K562 (cell line): ENCODE results near the gene SLC25A31. TPM values are rescaled to one million over a fixed set of nuclear protein-coding genes. Genes with fewer than 3 reads are reported as not detected.

Source experiments
- ATAC-seq: fragments of 200-7000 bp; cut with Tn5 transposase; 3 replicates; pipeline ENCODE4 v1.9.1; 2020; ENCODE audit warnings: moderate library complexity
- BruUV-seq: library from RNA; stranded (reverse); fragments of 400-500 nt; replicated peaks from 2 replicates; lab custom pipeline; 2021; lab: Mats Ljungman, UMichigan
- CTCF ChIA-PET: fragments of 300-600 bp; formaldehyde crosslinking; extraction: SDS; loops from one replicate; lab custom pipeline; 2021; ENCODE audit warnings: low intra/inter-chr PET ratio; lab: Yijun Ruan, JAX
- POLR2A ChIA-PET: fragments of 300-600, 350-650 bp; sonication (Branson Sonifier 250); formaldehyde crosslinking; extraction: SDS; loops from one replicate; lab custom pipeline; 2021; ENCODE audit warnings: antibody characterized with exemption, inconsistent platforms; lab: Yijun Ruan, JAX
- DNase-seq, 4 experiments: peaks; one replicate each; pipeline versions ENCODE4 v3.0.0 to v3.0.0-alpha.2; 2011 to 2018; ENCODE audit warnings: low spot score in 3 of 4, mixed read lengths in 3 of 4; ENCODE audit errors: extremely low read depth in 1 of 4
- FAIRE-seq: peaks from 2 replicates; lab custom pipeline; 2011; peaks lifted over from hg19 to GRCh38; lab: Jason Lieb, UNC
- H2AFZ ChIP-seq: 2 replicates; pipeline ENCODE4 v1.6.0; 2011; ENCODE audit warnings: low read depth, low read length, control low read depth, inconsistent platforms
- H3K27ac ChIP-seq: fragments of 200-600 bp; 3 replicates; pipeline ENCODE4 v1.8.0; 2011; ENCODE audit warnings: low read depth, mild to moderate bottlenecking, control low read depth, inconsistent platforms, low read length, moderate library complexity, mixed read lengths; ENCODE audit errors: extremely low read depth
- H3K27me3 ChIP-seq, 2 experiments: fragments of 300-600 bp in 1 of 2; 2 replicates in 1 of 2; 3 replicates in 1 of 2; pipeline versions ENCODE4 v1.6.0 to v1.8.0; 2011; ENCODE audit warnings: inconsistent platforms in 2 of 2, low read length in 2 of 2, mild to moderate bottlenecking in 1 of 2, mixed read lengths in 1 of 2, moderate library complexity in 1 of 2; ENCODE audit not compliant: control insufficient read depth in 2 of 2, insufficient read depth in 2 of 2
- H3K36me3 ChIP-seq: fragments of 300-600 bp; 3 replicates; pipeline ENCODE4 v1.8.0; 2011; ENCODE audit warnings: mild to moderate bottlenecking, low read length, inconsistent platforms; ENCODE audit not compliant: control insufficient read depth, insufficient read depth
- H3K4me1 ChIP-seq, 2 experiments: fragments of 200-600 bp in 1 of 2; replicated peaks in 1 of 2; 2 replicates in 1 of 2; 3 replicates in 1 of 2; pipeline versions ENCODE4 v1.5.1 to v1.8.0; 2011; ENCODE audit warnings: inconsistent platforms in 2 of 2, low read length in 2 of 2, mild to moderate bottlenecking in 1 of 2, mixed read lengths in 1 of 2, moderate library complexity in 1 of 2; ENCODE audit not compliant: control insufficient read depth in 2 of 2, insufficient read depth in 2 of 2
- H3K4me2 ChIP-seq: 2 replicates; pipeline ENCODE4 v1.6.1; 2011; ENCODE audit warnings: low read length, control low read depth, inconsistent platforms, mixed read lengths; ENCODE audit not compliant: insufficient read depth
- H3K4me3 ChIP-seq: fragments of 200-600 bp; sonication (generic), shearing (Covaris generic); 2 replicates; pipeline ENCODE4 v1.5.1; 2016; ENCODE audit warnings: control low read depth, inconsistent platforms
- H3K79me2 ChIP-seq: fragments of 200-600 bp; 3 replicates; pipeline ENCODE4 v1.8.0; 2011; ENCODE audit warnings: low read length, inconsistent platforms; ENCODE audit not compliant: control insufficient read depth, insufficient read depth
- H3K9ac ChIP-seq, 2 experiments: 2 replicates each; pipeline versions ENCODE4 v1.6.0 to v1.6.1; 2011; ENCODE audit warnings: low read depth in 2 of 2, low read length in 2 of 2, control low read depth in 1 of 2, inconsistent platforms in 1 of 2, mild to moderate bottlenecking in 1 of 2, mixed read lengths in 1 of 2; ENCODE audit not compliant: insufficient read depth in 1 of 2
- H3K9me1 ChIP-seq: one replicate; pipeline ENCODE4 v1.6.0; 2011; ENCODE audit warnings: inconsistent platforms, mild to moderate bottlenecking, low read length, moderate library complexity; ENCODE audit not compliant: control insufficient read depth, insufficient read depth
- H3K9me3 ChIP-seq: replicated peaks from 2 replicates; pipeline ENCODE4 v1.5.1; 2011; ENCODE audit warnings: low read depth, low read length, inconsistent platforms; ENCODE audit not compliant: control insufficient read depth, insufficient read depth
- H4K20me1 ChIP-seq: replicated peaks from 2 replicates; pipeline ENCODE4 v1.6.1; 2011; ENCODE audit warnings: low read length, inconsistent platforms, mixed read lengths; ENCODE audit not compliant: control insufficient read depth, insufficient read depth
- CBX3 ChIP-seq, 2 experiments: IDR thresholded peaks; 1 replicate in 1 of 2; 2 replicates in 1 of 2; pipeline ENCODE4 v1.6.1; 2012; ENCODE audit warnings: inconsistent platforms in 2 of 2, low read length in 2 of 2, borderline replicate concordance in 1 of 2, control low read depth in 1 of 2
- CEBPB ChIP-seq: fragments of 450-650 bp; IDR thresholded peaks from 2 replicates; pipeline ENCODE4 v1.6.1; 2016; ENCODE audit warnings: missing genetic modification characterization, missing compliant biosample characterization
- FOXM1 ChIP-seq, 2 experiments: fragments of 450-650 bp in 1 of 2; sonication (generic) in 1 of 2; formaldehyde crosslinking in 1 of 2; IDR thresholded peaks; 2 replicates each; pipeline versions ENCODE4 v1.6.1 to v1.9.0; 2017 to 2022; ENCODE audit warnings: low read depth in 2 of 2, mild to moderate bottlenecking in 2 of 2, missing genetic modification reagents in 1 of 2, moderate library complexity in 1 of 2
- MYBL2 ChIP-seq, 2 experiments: fragments of 450-650 bp in 1 of 2; sonication (generic) in 1 of 2; formaldehyde crosslinking in 1 of 2; IDR thresholded peaks; 2 replicates each; pipeline versions ENCODE4 v1.6.1 to v1.8.1; 2017 to 2022; ENCODE audit warnings: borderline replicate concordance in 1 of 2, inconsistent platforms in 1 of 2, low read depth in 1 of 2, mild to moderate bottlenecking in 1 of 2, missing genetic modification reagents in 1 of 2, moderate library complexity in 1 of 2
- RBM14 ChIP-seq: fragments of 200-400 bp; formaldehyde crosslinking; IDR thresholded peaks from 2 replicates; pipeline ENCODE4 v1.6.1; 2018; ENCODE audit warnings: low read depth, mild to moderate bottlenecking, low read length, moderate library complexity, borderline replicate concordance; ENCODE audit not compliant: insufficient read depth
- SNIP1 ChIP-seq: fragments of 450-650 bp; IDR thresholded peaks from 2 replicates; pipeline ENCODE4 v1.7.1; 2017; ENCODE audit warnings: low read depth, mild to moderate bottlenecking
- ZNF23 ChIP-seq: fragments of 250-450 bp; sonication (Bioruptor Pico); IDR thresholded peaks from 2 replicates; pipeline ENCODE4 v1.4.0; 2020; ENCODE audit warnings: mild to moderate bottlenecking
- ZNF239 ChIP-seq: fragments of 250-450 bp; sonication (Bioruptor Pico); IDR thresholded peaks from 2 replicates; pipeline ENCODE4 v1.4.0; 2020; ENCODE audit warnings: mild to moderate bottlenecking
- WGBS: fragments of 100-300 bp; shearing (Covaris generic); methylation state at CpG from one replicate; pipeline ENCODE4 v1.1.6; 2016; ENCODE audit warnings: low coverage, mixed read lengths; ENCODE audit not compliant: insufficient coverage; ENCODE audit errors: missing lambda C conversion rate; 5-methylcytosine and 5-hydroxymethylcytosine counted together
- in situ Hi-C: fragments of 300-500 bp; cut with MboI; formaldehyde crosslinking; loops from 4 replicates; pipeline ENCODE4 v1.15.0; 2018; ENCODE audit warnings: inconsistent platforms, mixed read lengths
- intact Hi-C: fragments of 100-400 bp; cut with micrococcal nuclease; formaldehyde crosslinking; loops from 2 replicates; pipeline ENCODE4 v1.14.2; 2022
- polyA plus RNA-seq, 8 experiments: library from polyadenylated mRNA; depleted of rRNA in 4 of 8; stranded (reverse) in 5 of 8; unstranded in 3 of 8; fragments of >200 nt; fragmentation: Nextera tagmentation in 2 of 8; fragmentation: Illumina TruSeq in 1 of 8; extraction: Ambion mirVana in 2 of 8; extraction: Trizol in 1 of 8; gene quantifications; 2 replicates each; pipeline versions ENCODE4 v1.2.1 to v1.2.3, GENCODE V29; 2011 to 2014; ENCODE audit warnings: inconsistent platforms in 1 of 8, missing spikeins in 1 of 8
- total RNA-seq, 7 experiments: library from RNA; depleted of rRNA in 6 of 7; stranded (reverse); fragments of >200 nt in 6 of 7; fragmentation: Illumina TruSeq in 2 of 7; extraction: Trizol in 2 of 7; gene quantifications; 2 replicates each; pipeline versions ENCODE4 v1.2.1 to v1.2.3, GENCODE V29; 2011 to 2021; ENCODE audit warnings: low replicate concordance in 1 of 7
- TF ChIP-seq, protein P1 (sequence below), 2 experiments: fragments of 450-650 bp in 1 of 2; sonication (generic) in 1 of 2; formaldehyde crosslinking in 1 of 2; IDR thresholded peaks in 1 of 2; conservative IDR thresholded peaks in 1 of 2; 2 replicates each; pipeline versions ENCODE4 v1.6.1 to v1.8.1; 2016 to 2023; ENCODE audit warnings: mild to moderate bottlenecking in 2 of 2, moderate library complexity in 2 of 2, inconsistent platforms in 1 of 2, missing genetic modification reagents in 1 of 2
- TF ChIP-seq, protein P2 (sequence below): fragments of 450-650 bp; IDR thresholded peaks from one replicate; pipeline ENCODE4 v1.6.1; 2018; ENCODE audit warnings: mild to moderate bottlenecking, moderate library complexity; ENCODE audit not compliant: partially characterized antibody
- TF ChIP-seq, protein P3 (sequence below): fragments of 450-650 bp; IDR thresholded peaks from 2 replicates; pipeline ENCODE4 v1.6.1; 2016
- TF ChIP-seq, protein P4 (sequence below): fragments of 450-650 bp; IDR thresholded peaks from 2 replicates; pipeline ENCODE4 v1.6.1; 2016; ENCODE audit warnings: missing biosample characterization, missing genetic modification characterization

Gene SLC25A31
- total and polyA plus RNA-seq, 9 of the 15 experiments (the other 6 are each of a cell fraction or from before 2014, with no cell fraction given), result 0.07 TPM; not detected in 8

DNA sequence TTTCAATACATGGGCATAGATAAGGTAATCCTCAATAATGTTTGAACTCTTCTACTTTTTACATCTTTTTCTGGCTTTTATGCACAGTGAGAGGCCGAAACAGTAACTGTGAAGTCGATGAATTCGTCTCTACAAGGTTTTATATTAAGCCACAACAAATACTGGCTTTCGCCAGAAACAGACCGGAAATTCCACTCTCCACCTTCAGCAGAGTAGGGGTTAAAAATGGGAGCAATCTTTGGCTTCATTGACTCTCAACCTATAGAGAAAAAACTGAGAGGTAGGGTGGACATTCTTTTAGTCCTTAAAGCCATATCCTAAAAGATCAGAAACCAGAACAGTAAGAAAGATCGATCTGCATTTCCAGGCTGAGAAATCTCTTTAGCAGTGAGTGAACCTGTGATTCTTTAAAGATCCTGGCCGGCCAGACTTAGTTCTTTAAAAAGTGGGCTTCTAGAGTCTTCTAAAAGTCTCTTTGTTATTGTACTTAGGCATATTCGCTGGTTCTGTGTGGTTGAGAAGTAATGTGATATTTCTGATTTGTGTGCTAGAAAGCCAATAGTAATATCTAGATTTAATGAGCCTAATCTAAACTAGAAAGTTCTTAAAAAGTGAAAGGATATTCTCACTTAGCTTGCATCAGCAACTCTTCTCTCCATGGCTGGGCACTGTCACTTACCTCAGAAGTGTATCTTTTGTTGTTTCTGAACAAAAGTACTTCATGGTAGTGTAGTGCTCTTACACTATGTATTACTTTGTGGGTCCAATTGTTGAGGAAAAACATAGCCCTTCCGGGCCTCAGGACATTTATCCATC lies 54.0 kb downstream of the SLC25A31 start (continued):
- TF ChIP-seq ZNF239 (no peak), ZNF23 (CRISPR knock-in tag) (no peak)
- TF ChIP-seq, protein P1, sequence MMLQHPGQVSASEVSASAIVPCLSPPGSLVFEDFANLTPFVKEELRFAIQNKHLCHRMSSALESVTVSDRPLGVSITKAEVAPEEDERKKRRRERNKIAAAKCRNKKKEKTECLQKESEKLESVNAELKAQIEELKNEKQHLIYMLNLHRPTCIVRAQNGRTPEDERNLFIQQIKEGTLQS (IDR thresholded peaks at IDR 0.05), result peak; percentile 15; the same call in 1 of the 2 replicates
- TF ChIP-seq, protein P1 (CRISPR knock-in tag; conservative IDR thresholded peaks at IDR 0.05), result no peak

DNA sequence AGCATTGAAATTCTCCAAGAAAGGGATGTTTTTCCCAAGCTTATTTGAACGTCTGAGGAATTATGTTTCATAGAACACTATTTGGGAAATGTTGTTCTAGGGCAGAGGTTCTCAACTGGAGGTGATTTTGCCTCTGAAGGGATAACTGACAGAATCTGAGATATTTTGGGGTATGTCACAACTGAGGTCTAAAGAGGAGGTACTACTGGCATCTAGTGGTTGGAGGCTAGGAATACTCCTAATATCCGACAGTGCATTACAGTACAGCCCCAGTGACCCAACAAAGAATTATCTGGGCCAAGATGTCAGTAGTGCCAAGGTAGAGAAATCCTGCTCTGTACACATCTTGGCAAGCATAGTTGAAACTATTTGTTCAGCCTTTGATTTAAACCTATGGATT lies 58.3 kb downstream of the SLC25A31 start:
- ATAC-seq (peak; percentile 69), FAIRE-seq (peak; percentile 29)
- intact Hi-C loops, result loop anchor here (1.0 kb wide), 1 partner anchor 183 kb away; no protein-coding TSS in a partner anchor
- TF ChIP-seq, protein P2, sequence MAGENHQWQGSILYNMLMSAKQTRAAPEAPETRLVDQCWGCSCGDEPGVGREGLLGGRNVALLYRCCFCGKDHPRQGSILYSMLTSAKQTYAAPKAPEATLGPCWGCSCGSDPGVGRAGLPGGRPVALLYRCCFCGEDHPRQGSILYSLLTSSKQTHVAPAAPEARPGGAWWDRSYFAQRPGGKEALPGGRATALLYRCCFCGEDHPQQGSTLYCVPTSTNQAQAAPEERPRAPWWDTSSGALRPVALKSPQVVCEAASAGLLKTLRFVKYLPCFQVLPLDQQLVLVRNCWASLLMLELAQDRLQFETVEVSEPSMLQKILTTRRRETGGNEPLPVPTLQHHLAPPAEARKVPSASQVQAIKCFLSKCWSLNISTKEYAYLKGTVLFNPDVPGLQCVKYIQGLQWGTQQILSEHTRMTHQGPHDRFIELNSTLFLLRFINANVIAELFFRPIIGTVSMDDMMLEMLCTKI, result no peak
- 0 out of 2 replicates have a peak, but pooled peaks have one; percentile 18 for TF ChIP-seq MYBL2 (IDR thresholded peaks at IDR 0.05; ENCODE audit: low read depth)
- no peak for TF ChIP-seq MYBL2 (CRISPR knock-in tag; IDR thresholded peaks at IDR 0.05; ENCODE audit: borderline replicate concordance)
- TF ChIP-seq SNIP1, result no peak
- peak; percentile 72 for TF ChIP-seq CEBPB
- TF ChIP-seq, protein P3, sequence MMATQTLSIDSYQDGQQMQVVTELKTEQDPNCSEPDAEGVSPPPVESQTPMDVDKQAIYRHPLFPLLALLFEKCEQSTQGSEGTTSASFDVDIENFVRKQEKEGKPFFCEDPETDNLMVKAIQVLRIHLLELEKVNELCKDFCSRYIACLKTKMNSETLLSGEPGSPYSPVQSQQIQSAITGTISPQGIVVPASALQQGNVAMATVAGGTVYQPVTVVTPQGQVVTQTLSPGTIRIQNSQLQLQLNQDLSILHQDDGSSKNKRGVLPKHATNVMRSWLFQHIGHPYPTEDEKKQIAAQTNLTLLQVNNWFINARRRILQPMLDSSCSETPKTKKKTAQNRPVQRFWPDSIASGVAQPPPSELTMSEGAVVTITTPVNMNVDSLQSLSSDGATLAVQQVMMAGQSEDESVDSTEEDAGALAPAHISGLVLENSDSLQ, result 0 out of 2 replicates have a peak, but pooled peaks have one; percentile 12
- no peak for TF ChIP-seq RBM14
- TF ChIP-seq, protein P4, sequence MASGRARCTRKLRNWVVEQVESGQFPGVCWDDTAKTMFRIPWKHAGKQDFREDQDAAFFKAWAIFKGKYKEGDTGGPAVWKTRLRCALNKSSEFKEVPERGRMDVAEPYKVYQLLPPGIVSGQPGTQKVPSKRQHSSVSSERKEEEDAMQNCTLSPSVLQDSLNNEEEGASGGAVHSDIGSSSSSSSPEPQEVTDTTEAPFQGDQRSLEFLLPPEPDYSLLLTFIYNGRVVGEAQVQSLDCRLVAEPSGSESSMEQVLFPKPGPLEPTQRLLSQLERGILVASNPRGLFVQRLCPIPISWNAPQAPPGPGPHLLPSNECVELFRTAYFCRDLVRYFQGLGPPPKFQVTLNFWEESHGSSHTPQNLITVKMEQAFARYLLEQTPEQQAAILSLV (tag), result no peak
- 0 out of 3 replicates have a peak, but pooled peaks of 1 of the 2 experiments have one; percentile 64 for TF ChIP-seq CBX3 (IDR thresholded peaks at IDR 0.05; ENCODE audit: borderline replicate concordance in 1 of 2, low read length in 2 of 2)
- peak; percentile 55; the same call in 1 of the 2 replicates for TF ChIP-seq FOXM1 (IDR thresholded peaks at IDR 0.05; ENCODE audit: low read depth)
- TF ChIP-seq FOXM1 (CRISPR knock-in tag; IDR thresholded peaks at IDR 0.05; ENCODE audit: low read depth), result no peak

More for the DNA sequence above, 58.3 kb downstream of the SLC25A31 start:
- Histone ChIP-seq H3K9me3 (no peaks in the 10 kb centered on the region), H3K4me3 (no peak overlapping the region), H3K9me1 (no peaks in the 10 kb centered on the region), H3K4me2 (no peak overlapping the region), H3K79me2 (peaks cover 88% of the 10 kb centered on the region), H2AFZ (no peak overlapping the region), H3K9ac (no peak overlapping the region), H3K27me3 (no peaks in the 10 kb centered on the region), H3K4me1 (no peaks in the 10 kb centered on the region), H3K36me3 (0 out of 3 replicates have a peak, but pooled peaks cover 5% of the 10 kb centered on the region), H4K20me1 (0 out of 2 replicates have a peak, but pooled peaks cover 3% of the 10 kb centered on the region), H3K27ac (no peak overlapping the region)
- CTCF ChIA-PET, result interaction anchor here (0.5 kb wide), 1 partner anchor 90 kb away, joined by 3 read pairs; no protein-coding TSS in a partner anchor
- whole genome bisulfite sequencing, result 64% methylated on average over 2 of the region's 2 CpGs
- in situ Hi-C loops, result no loop called here
- DNase-seq, result peak in 2 of 4 experiments; percentile 28 to 34
- POLR2A ChIA-PET, result interaction anchor here (1.0 to 1.5 kb wide), 2 partner anchors 10 to 13 kb away, joined by 3 read pairs; no protein-coding TSS in a partner anchor
- BruUV-seq, result no TSS peak
